Hepatocyte (in vitro differentiated cells): ENCODE results near the gene MRPS33. TPM values are rescaled to one million over a fixed set of nuclear protein-coding genes. Genes with fewer than 3 reads are reported as not detected.

Experiments used
- polyA plus RNA-seq: library from polyadenylated mRNA; unstranded; fragments of >200 nt; fragmentation: Nextera tagmentation; extraction: Ambion mirVana; gene quantifications from 2 replicates; pipeline ENCODE4 v1.2.1, GENCODE V29; 2016
- small RNA-seq: library from RNA; depleted of rRNA; stranded (forward); fragments of <200 nt; gene quantifications from one replicate; pipeline ENCODE3, GENCODE V24; 2014
- total RNA-seq: library from RNA; depleted of rRNA; stranded (reverse); fragments of >200 nt; gene quantifications from 2 replicates; pipeline ENCODE4 v1.2.3, GENCODE V29; 2014

The MRPS33 gene
- total and polyA plus RNA-seq, 2 experiments from 2014 or later: 33.8 to 82.9 TPM

Small RNA genes lying within 50 kb of the gene (small RNA-seq; reads per million reads assigned to genes)
- gene RNU4-74P: not detected

Other genes with a start within 250 kb of the MRPS33 start
- gene BRAF, start 90.0 kb downstream of the MRPS33 start, total RNA-seq: 38.5 and 42.0 TPM in 2 replicates
- 14.0 and 16.4 TPM in 2 replicates for gene BRAF, start 90.0 kb downstream of the MRPS33 start, polyA plus RNA-seq
- gene TMEM178B, start 59.1 kb upstream of the MRPS33 start, total RNA-seq: 0.30 and 0.36 TPM in 2 replicates
- 0.24 and 0.26 TPM in 2 replicates for gene TMEM178B, start 59.1 kb upstream of the MRPS33 start, polyA plus RNA-seq